HepG2 (cell line): ENCODE results near the gene TBXAS1. TPM values are rescaled to one million over a fixed set of nuclear protein-coding genes. Genes with fewer than 3 reads are reported as not detected.

ENCODE experiments used
- ATAC-seq: fragments of 200-7000 bp; cut with Tn5 transposase; 3 replicates; pipeline ENCODE4 v1.9.1; 2020; ENCODE audit warnings: mild to moderate bottlenecking, moderate library complexity
- BruUV-seq: library from RNA; stranded (reverse); fragments of 400-500 nt; replicated peaks from 2 replicates; lab custom pipeline; 2021; lab: Mats Ljungman, UMichigan
- CTCF ChIA-PET: fragments of 300-600 bp; formaldehyde crosslinking; extraction: SDS; loops from one replicate; lab custom pipeline; 2021; ENCODE audit warnings: low total read pairs, inconsistent platforms, low intra/inter-chr PET ratio; lab: Yijun Ruan, JAX
- POLR2A ChIA-PET: fragments of 350-600 bp; sonication (Branson Sonifier 250); formaldehyde crosslinking; loops from one replicate; lab custom pipeline; 2020; ENCODE audit warnings: antibody characterized with exemption, inconsistent platforms; lab: Yijun Ruan, JAX
- DNase-seq: peaks from one replicate; pipeline ENCODE4 v3.0.0-alpha.2; 2015; ENCODE audit warnings: low spot score
- FAIRE-seq: peaks from 3 replicates; lab custom pipeline; 2011; peaks lifted over from hg19 to GRCh38; lab: Jason Lieb, UNC
- H2AFZ ChIP-seq: one replicate; pipeline ENCODE4 v1.6.1; 2011; ENCODE audit warnings: low read length, inconsistent platforms
- H3K27ac ChIP-seq: fragments of 300-600 bp; 3 replicates; pipeline ENCODE4 v1.8.0; 2011; ENCODE audit warnings: mixed run types, mild to moderate bottlenecking, mixed read lengths, low read length, inconsistent platforms; ENCODE audit not compliant: insufficient read depth; ENCODE audit errors: extremely low read length
- H3K27me3 ChIP-seq, 2 experiments: fragments of 200-600 bp in 1 of 2; 2 replicates in 1 of 2; 3 replicates in 1 of 2; pipeline versions ENCODE4 v1.6.0 to v1.8.0; 2011; ENCODE audit warnings: low read length in 2 of 2, mild to moderate bottlenecking in 2 of 2, moderate library complexity in 2 of 2, inconsistent platforms in 1 of 2; ENCODE audit not compliant: insufficient read depth in 2 of 2, control insufficient read depth in 1 of 2
- H3K36me3 ChIP-seq, 2 experiments: fragments of 200-600 bp in 1 of 2; replicated peaks in 1 of 2; 2 replicates in 1 of 2; 3 replicates in 1 of 2; pipeline versions ENCODE4 v1.5.1 to v1.8.0; 2011; ENCODE audit warnings: low read length in 2 of 2, inconsistent platforms in 1 of 2; ENCODE audit not compliant: insufficient read depth in 2 of 2, control insufficient read depth in 1 of 2
- H3K4me1 ChIP-seq: 2 replicates; pipeline ENCODE4 v1.5.1; 2012; ENCODE audit warnings: low read length, inconsistent platforms; ENCODE audit not compliant: insufficient read depth
- H3K4me2 ChIP-seq: 2 replicates; pipeline ENCODE4 v1.6.0; 2011; ENCODE audit warnings: low read depth, low read length, inconsistent platforms
- H3K4me3 ChIP-seq, 3 experiments: fragments of 200-600 bp in 1 of 3; sonication (generic), shearing (Covaris generic) in 1 of 3; replicated peaks in 1 of 3; 2 replicates each; pipeline ENCODE4 v1.5.1; 2011 to 2016; ENCODE audit warnings: low read length in 3 of 3, inconsistent platforms in 2 of 3, low read depth in 2 of 3, mild to moderate bottlenecking in 2 of 3, control low read depth in 1 of 3, mixed read lengths in 1 of 3; ENCODE audit not compliant: insufficient read depth in 1 of 3
- H3K79me2 ChIP-seq: one replicate; pipeline ENCODE4 v1.6.1; 2011; ENCODE audit warnings: low read length, inconsistent platforms; ENCODE audit not compliant: insufficient read depth
- H3K9ac ChIP-seq: 2 replicates; pipeline ENCODE4 v1.6.0; 2011; ENCODE audit warnings: mild to moderate bottlenecking, low read depth, low read length, inconsistent platforms; ENCODE audit not compliant: insufficient read depth
- H3K9me3 ChIP-seq: 2 replicates; pipeline ENCODE4 v1.5.1; 2012; ENCODE audit warnings: mild to moderate bottlenecking, low read length
- H4K20me1 ChIP-seq: 2 replicates; pipeline ENCODE4 v1.6.0; 2011; ENCODE audit warnings: inconsistent platforms, mild to moderate bottlenecking, low read length, moderate library complexity; ENCODE audit not compliant: insufficient read depth
- MYC ChIP-seq: sonication (generic); formaldehyde crosslinking; IDR thresholded peaks from 2 replicates; pipeline ENCODE4 v1.9.0; 2021; ENCODE audit warnings: missing genetic modification reagents, borderline replicate concordance
- NFKB2 ChIP-seq: sonication (generic); formaldehyde crosslinking; IDR thresholded peaks from 2 replicates; pipeline ENCODE4 v1.4.0; 2020; ENCODE audit warnings: missing genetic modification reagents, borderline replicate concordance
- RXRA ChIP-seq: sonication (generic); formaldehyde crosslinking; IDR thresholded peaks from 2 replicates; pipeline ENCODE4 v1.5.1; 2020; ENCODE audit warnings: missing genetic modification reagents
- TEAD3 ChIP-seq: optimal IDR thresholded peaks from 2 replicates; pipeline ENCODE3; 2016; ENCODE audit warnings: borderline replicate concordance
- TOPORS ChIP-seq: sonication (generic); formaldehyde crosslinking; IDR thresholded peaks from 2 replicates; pipeline ENCODE4 v1.8.0; 2023; ENCODE audit warnings: mild to moderate bottlenecking, missing genetic modification reagents
- ZBTB42 ChIP-seq: sonication (generic); formaldehyde crosslinking; IDR thresholded peaks from 2 replicates; pipeline ENCODE4 v1.5.0; 2020; ENCODE audit warnings: mild to moderate bottlenecking, missing genetic modification reagents
- ZNF629 ChIP-seq: sonication (generic); formaldehyde crosslinking; conservative IDR thresholded peaks from 2 replicates; pipeline ENCODE4 v1.5.0; 2020; ENCODE audit warnings: missing genetic modification reagents
- WGBS: methylation state at CpG from one replicate; pipeline ENCODE4 v1.1.6; 2017; ENCODE audit warnings: low lambda C conversion rate; 5-methylcytosine and 5-hydroxymethylcytosine counted together
- in situ Hi-C: cut with HindIII; loops from 2 replicates; pipeline ENCODE4 v1.10.0; 2017; ENCODE audit warnings: low pct_unique_long_range_greater_than_20kb; ENCODE audit not compliant: extremely low pct_ligation_motif_present
- intact Hi-C: fragments of 100-400 bp; cut with micrococcal nuclease; formaldehyde crosslinking; loops from one replicate; pipeline ENCODE4 v1.10.0; 2022; ENCODE audit not compliant: unreplicated experiment
- polyA plus RNA-seq, 8 experiments: library from polyadenylated mRNA; depleted of rRNA in 3 of 8; stranded (reverse) in 7 of 8; unstranded in 1 of 8; fragments of >200 nt; fragmentation: Illumina TruSeq in 4 of 8; extraction: Trizol in 4 of 8; gene quantifications; 2 replicates each; pipeline versions ENCODE4 v1.2.1 to v1.2.3, GENCODE V29; 2011 to 2016; ENCODE audit warnings: low read depth in 4 of 8, missing spikeins in 1 of 8, mixed read lengths in 1 of 8; ENCODE audit not compliant: insufficient read depth in 1 of 8
- total RNA-seq, 5 experiments: library from RNA; depleted of rRNA; stranded (reverse); fragments of >200 nt; fragmentation: Illumina TruSeq; extraction: Trizol; gene quantifications; 2 replicates each; pipeline ENCODE4 v1.2.3, GENCODE V29; 2016; ENCODE audit warnings: low read depth in 1 of 5
- TF ChIP-seq, protein P1 (sequence below): sonication (generic); formaldehyde crosslinking; IDR thresholded peaks from 2 replicates; pipeline ENCODE4 v1.9.0; 2022; ENCODE audit warnings: low read depth, missing genetic modification reagents

TBXAS1 gene
- total and polyA plus RNA-seq, 2 of the 13 experiments (the other 11 are each of a cell fraction or from before 2014, with no cell fraction given) = 4.0 to 4.9 TPM

DNA sequence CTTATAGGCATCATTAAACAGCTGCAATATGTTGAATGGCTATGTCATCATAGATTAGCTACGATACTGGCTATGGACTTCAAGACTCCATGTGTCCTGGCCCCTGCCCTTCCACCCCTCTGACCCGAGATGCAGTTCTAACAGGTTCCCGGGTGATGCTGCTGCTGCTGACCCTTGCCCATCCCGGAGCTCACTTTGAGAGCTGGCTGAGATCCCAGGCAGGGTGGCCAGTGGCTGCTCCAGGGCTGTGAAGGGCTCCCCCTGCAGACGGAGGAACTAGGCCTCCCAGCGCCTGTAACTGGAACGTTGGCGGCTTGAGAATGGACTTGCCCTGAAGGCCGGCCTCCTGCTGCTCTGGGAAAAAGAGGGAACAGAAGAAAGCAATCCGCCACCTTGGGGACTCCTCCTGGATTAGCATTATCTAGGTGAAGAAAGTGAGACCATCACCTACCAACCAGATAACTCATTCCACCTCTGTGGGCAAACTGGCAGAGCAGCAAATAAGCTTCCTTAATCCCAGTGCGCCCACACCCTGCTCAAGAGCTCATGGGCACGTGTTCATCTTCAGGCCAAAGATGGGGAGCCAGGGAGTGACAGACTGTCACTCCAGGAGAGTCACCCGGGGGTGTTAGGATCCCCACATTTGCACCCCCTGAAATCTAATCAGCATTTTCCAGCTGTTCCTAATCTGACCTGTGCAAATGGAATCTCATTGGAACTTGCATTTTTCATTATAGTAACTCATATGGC is 176.9 kb downstream of the TBXAS1 start (continued):
- TF ChIP-seq ZBTB42 (no peak), NFKB2 (CRISPR knock-in tag) (peak; percentile 44; the same call in 1 of the 2 replicates), TEAD3 (CRISPR knock-in tag) (peak; percentile 56), RXRA (no peak), TOPORS (CRISPR knock-in tag) (no peak)
- TF ChIP-seq, protein P1, sequence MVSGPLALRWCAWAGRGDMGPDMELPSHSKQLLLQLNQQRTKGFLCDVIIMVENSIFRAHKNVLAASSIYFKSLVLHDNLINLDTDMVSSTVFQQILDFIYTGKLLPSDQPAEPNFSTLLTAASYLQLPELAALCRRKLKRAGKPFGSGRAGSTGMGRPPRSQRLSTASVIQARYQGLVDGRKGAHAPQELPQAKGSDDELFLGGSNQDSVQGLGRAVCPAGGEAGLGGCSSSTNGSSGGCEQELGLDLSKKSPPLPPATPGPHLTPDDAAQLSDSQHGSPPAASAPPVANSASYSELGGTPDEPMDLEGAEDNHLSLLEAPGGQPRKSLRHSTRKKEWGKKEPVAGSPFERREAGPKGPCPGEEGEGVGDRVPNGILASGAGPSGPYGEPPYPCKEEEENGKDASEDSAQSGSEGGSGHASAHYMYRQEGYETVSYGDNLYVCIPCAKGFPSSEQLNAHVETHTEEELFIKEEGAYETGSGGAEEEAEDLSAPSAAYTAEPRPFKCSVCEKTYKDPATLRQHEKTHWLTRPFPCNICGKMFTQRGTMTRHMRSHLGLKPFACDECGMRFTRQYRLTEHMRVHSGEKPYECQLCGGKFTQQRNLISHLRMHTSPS = no peak
- TF ChIP-seq, all 625 proteins: peak for 41

DNA sequence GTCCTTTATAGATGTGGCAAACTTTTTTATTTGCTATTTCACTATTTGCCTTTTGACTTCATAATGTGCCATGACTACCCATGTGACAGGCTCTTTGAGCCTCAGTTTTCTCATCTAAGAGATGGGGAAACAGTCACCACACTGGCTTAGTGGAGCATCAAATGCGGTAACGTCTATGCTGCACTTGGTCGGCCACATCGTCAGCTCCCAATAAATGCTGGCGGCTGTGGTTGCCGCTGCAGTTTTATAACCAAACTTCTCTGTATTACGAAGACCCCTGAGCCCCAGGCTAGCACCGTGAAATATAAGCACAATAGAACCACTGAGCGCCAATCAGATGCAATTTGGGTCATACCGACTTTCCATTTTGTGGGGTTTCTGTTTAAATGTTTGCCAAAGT is 177.5 kb downstream of the TBXAS1 start:
- TF ChIP-seq MYC (CRISPR knock-in tag) (no peak), ZNF629 (CRISPR knock-in tag) (0 out of 2 replicates have a peak, but pooled peaks have one; percentile 16)
- BruUV-seq = no TSS peak
- no peaks in the 10 kb centered on the region for H4K20me1 ChIP-seq
- no peak for DNase-seq
- H3K9ac ChIP-seq = no peak overlapping the region
- FAIRE-seq = no peak
- H3K36me3 ChIP-seq = no peaks in the 10 kb centered on the region
- no peak overlapping the region for H2AFZ ChIP-seq
- in situ Hi-C loops = loop anchor here (10.0 kb wide), 2 partner anchors 392 to 512 kb away; no protein-coding TSS in a partner anchor
- CTCF ChIA-PET = no interaction called here
- no peaks in the 10 kb centered on the region for H3K79me2 ChIP-seq
- 85% methylated on average over 10 of the region's 10 CpGs for WGBS
- no peak overlapping the region for H3K4me3 ChIP-seq
- H3K4me2 ChIP-seq = no peak overlapping the region
- H3K27me3 ChIP-seq = peaks cover 2 to 15% of the 10 kb centered on the region in 2 experiments; a peak in 4 of 5 replicates
- POLR2A ChIA-PET = no interaction called here
- H3K27ac ChIP-seq = no peak overlapping the region
- H3K9me3 ChIP-seq = no peaks in the 10 kb centered on the region
- intact Hi-C loops = loop anchor here (5.0 kb wide), 2 partner anchors 71 to 321 kb away; no protein-coding TSS in a partner anchor
- no peak for ATAC-seq
- H3K4me1 ChIP-seq = peaks cover 17% of the 10 kb centered on the region
